GM11168 (cell line): Measurements from ENCODE around the gene MOCS2.

ENCODE experiments used
- in situ Hi-C: fragments of 300-500 bp; cut with MboI; formaldehyde crosslinking; loops from one replicate; pipeline ENCODE4 v1.12.0; 2022; ENCODE audit warnings: low sequenced_read_pairs; ENCODE audit not compliant: unreplicated experiment

The MOCS2 gene

DNA sequence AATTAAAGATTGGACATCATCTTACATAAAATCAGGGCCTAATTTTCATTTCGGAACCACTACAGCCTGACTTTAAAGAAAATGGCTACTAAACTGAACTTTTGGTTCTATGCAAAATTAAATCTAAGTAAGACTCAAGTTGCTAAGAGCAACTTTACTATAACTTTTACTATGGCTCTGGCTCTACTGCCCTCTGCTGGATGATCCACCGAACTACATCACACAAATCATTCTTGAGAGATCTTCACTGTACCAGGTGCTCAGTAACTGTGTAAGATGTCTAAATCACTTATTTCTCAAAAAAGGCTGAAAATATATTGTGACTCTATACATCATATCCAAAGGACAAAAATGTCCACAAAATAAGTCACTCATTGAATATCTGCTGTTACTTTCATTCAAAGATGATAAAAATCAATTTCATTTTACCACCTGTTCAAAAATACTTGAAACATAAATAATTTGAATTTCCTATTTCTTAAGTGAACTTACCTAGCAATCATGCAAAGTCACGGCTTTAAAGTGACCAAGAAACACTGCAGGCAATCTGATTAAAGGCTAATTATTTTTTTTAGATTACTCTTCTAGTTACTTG is 13.5 kb downstream of the MOCS2 start:
- in situ Hi-C loops: loop anchor here (5.0 kb wide), 1 partner anchor 149 kb away; no protein-coding TSS in a partner anchor

GRCh38 chr5:53095217-53095616 is 14.3 kb downstream of the MOCS2 start:
- in situ Hi-C loops: loop anchor here (5.0 kb wide), 1 partner anchor 148 kb away; no protein-coding TSS in a partner anchor

DNA sequence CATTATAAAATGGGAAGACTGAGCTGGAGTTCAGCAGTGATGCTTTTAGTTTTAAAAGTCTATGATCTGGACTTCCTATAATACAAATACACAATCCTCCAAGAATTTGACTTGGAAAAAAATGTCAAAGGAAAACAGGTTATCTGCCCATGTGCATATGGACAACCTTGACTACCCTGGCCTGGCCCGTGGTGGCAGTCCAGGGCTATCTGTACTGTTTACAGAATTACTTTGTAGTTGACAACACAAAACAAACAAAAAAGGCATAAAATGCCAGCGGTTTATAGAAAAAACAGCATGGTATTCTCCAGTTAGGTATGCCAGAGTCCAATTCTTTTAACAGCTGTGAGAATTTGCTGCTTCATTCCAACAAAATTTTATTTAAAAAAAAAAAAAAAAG is 17.3 kb downstream of the MOCS2 start:
- in situ Hi-C loops: no loop called here

DNA sequence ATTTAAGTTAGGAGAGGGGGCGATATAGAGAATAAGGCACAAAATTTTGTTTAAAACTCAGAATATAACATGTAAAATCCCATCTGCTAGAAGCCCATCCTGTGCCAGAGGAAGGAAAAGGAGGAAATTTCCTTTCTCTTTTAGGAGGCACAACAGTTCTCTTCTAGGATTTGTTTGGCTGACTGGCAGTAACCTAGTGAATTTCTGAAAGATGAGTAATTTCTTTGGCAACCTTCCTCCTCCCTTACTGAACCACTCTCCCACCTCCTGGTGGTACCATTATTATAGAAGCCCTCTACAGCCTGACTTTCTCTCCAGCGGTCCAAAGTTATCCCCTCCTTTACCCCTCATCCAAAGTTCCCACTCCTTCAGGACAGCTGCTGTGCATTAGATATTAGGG is 18.3 kb downstream of the MOCS2 start:
- in situ Hi-C loops: no loop called here

GRCh38 chr5:53090229-53090628 is 19.3 kb downstream of the MOCS2 start:
- in situ Hi-C loops: no loop called here

DNA sequence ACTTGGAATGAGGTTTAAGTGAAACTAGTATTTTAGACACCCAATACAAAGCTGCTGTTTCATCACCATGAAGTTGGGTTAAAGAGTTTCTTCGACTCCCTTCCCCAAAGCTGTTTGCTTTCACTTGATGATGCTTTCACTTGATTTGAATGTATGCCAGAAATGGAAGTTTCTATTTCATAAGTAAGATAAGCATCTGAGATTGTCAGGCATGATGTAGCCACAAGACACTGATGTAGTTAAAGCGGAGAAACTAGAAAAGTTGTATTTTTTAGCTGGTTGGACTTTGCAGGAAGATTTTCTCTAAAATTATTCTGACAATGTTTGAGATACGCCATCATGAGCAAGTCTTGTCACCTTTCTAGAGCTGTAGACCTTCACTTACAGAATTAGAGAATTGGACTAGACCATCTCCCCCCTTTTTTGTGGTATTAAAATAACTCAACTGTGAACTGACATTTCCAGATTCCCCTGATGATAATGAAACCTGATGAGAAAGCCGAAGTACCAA is 20.0 kb downstream of the MOCS2 start:
- in situ Hi-C loops: no loop called here

- in situ Hi-C loops: no loop called here
These were observed 21.9 kb downstream of the MOCS2 start for GRCh38 chr5:53087621-53088121.

- in situ Hi-C loops: no loop called here
These were observed 22.4 kb downstream of the MOCS2 start for GRCh38 chr5:53087171-53087570.

DNA sequence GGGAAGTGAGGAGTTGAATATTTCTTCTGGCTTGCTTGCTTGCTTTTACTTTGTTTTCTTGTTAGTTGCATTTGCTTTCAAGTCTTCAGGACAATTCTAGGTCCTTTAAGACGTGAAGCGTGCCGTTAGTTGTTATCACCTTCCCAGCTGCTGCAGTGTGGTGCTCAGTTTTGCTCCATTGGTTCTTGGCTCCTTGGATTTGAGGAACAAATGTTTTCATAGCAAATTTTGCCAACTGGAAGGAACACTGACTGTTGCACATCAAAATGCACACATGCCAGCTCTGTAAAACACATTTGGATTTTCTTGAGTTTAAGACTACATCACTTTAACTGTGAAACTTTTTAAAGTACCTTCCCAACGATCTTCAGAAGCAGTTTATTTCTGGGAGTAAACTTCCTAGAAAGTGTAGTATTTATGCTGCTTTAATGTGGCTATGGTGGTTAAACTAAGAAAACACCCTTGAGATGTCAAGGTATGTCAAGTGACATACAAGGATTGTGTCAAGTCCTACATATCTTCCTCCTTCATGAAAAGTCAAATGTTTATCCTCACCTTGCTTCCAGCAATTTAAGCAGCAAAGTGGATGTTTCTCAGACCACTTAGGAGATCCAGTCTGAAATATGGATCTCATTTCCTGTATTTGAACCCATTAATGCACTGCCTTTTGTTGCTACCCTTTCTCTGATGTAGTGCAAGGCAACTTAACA is 24.9 kb downstream of the MOCS2 start:
- in situ Hi-C loops: no loop called here

GRCh38 chr5:53083927-53084326 is 25.6 kb downstream of the MOCS2 start:
- in situ Hi-C loops: no loop called here

- in situ Hi-C loops: no loop called here
These were observed 29.3 kb downstream of the MOCS2 start for GRCh38 chr5:53080271-53080670.

GRCh38 chr5:53076014-53076583 is 33.5 kb downstream of the MOCS2 start:
- in situ Hi-C loops: no loop called here

DNA sequence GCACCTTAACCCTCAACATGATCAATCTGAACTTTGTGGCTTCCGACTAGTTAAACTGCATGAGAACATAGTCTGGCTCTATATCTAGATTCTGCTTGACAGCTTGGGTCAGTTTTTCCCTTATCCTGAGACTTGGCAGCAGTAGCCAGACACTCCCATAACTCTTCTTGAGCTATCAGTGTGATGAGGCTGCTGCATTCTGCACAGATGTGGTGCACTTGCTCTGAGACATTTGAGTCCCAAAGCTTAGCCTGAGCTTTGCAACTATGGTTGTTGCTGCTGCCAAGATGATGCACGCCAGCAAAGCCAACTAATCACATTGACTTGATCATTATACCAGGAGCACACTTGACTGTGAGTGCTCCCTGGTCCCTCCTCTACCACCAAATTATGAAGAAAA is 36.2 kb downstream of the MOCS2 start:
- in situ Hi-C loops: no loop called here

DNA sequence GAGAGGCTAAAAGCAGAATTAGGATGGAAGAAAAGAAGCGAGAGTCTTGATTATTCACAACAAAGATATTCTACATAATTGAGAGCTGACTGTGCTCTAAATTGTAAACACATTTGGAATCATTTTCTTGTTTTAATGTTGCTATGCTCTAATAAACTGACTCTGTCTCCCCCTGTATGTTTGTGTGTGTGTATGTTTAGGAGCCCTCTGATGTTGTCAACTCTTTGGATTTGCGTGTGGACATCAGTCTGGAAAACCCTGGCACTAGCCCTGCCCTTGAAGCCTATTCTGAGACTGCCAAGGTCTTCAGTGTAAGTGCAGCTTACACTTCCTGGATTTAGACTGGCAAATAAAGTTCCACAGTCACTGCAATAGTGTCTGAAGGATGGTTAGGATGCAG is 37.8 kb downstream of the MOCS2 start:
- in situ Hi-C loops: no loop called here

DNA sequence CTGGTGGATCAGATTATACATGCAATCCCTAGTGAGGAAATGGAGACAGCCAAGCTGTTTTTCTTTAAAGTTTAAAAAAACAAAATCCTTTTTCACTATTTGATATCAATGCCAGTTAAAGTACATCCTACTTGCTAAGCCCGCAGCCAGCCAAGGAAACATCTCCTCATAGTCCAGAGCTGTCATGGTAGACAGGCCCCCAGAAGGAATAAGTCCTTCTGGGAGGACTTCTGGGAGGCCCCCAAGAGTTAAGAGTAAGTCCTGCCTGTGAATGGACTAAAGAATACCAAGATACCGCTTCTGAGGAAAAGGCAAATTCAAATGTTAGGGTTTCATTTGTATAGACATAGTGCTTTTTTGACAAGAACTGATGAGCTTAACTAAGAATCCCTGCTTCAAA is 38.3 kb downstream of the MOCS2 start:
- in situ Hi-C loops: no loop called here

- in situ Hi-C loops: no loop called here
These were observed 39.9 kb downstream of the MOCS2 start for GRCh38 chr5:53069626-53070025.

GRCh38 chr5:53068291-53068836 is 41.2 kb downstream of the MOCS2 start:
- in situ Hi-C loops: no loop called here

- in situ Hi-C loops: no loop called here
These were observed 41.9 kb downstream of the MOCS2 start for GRCh38 chr5:53067641-53068040.

GRCh38 chr5:53066088-53066487 is 43.5 kb downstream of the MOCS2 start:
- in situ Hi-C loops: no loop called here

DNA sequence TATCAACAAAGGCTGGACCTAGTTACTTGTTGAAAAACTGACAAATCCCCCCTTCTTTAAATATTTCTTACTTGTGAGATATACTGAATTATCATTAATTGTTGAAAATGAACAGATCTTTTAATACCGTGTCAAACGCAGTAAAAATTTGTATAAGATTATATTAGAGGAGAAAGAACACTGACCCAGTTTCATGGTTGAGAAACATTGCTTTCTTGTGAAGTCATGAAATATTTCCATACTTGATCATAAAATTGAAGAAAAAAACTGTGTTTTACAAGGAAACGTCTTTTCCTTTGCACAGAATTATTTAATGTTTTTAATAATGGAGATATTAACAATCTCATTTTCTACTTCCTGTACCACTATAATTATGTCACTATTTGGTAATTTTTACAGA is 45.8 kb downstream of the MOCS2 start:
- in situ Hi-C loops: no loop called here

DNA sequence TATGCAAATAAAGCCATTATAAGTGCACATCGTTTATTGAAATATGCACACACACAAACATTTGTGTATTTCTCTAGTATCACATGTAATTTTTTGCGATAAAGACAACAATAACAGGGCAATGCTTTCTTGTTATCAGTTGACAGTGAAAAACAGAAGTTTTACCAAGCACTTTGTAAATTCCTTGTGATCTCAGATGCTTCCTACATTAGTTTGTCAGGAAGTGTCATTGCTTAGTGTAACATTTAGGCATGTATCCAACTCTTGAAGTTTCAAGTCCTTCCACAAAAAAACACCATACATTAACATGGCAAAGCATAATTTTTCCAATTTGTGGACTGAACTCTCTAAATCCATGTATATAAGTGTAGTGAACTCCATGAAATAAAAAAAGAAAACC is 46.4 kb downstream of the MOCS2 start:
- in situ Hi-C loops: no loop called here
